Muscle layer of colon (tissue), 2 donors: ENCODE results near the gene CEP350.

Experiments used
- H3K27ac ChIP-seq: one replicate; pipeline ENCODE4 v1.7.0; 2013; ENCODE audit warnings: low read depth, mild to moderate bottlenecking, low read length, moderate library complexity
- H3K27me3 ChIP-seq, 2 donors: one replicate each; pipeline ENCODE4 v1.7.0; 2013; ENCODE audit warnings: low read length in 2 of 2, mild to moderate bottlenecking in 2 of 2; ENCODE audit not compliant: insufficient read depth in 2 of 2, control insufficient read depth in 1 of 2
- H3K36me3 ChIP-seq: one replicate; pipeline ENCODE4 v1.7.0; 2013; ENCODE audit warnings: mild to moderate bottlenecking, low read length; ENCODE audit not compliant: insufficient read depth
- H3K4me1 ChIP-seq: one replicate; pipeline ENCODE4 v1.7.0; 2013; ENCODE audit warnings: mild to moderate bottlenecking, low read length; ENCODE audit not compliant: insufficient read depth
- H3K4me3 ChIP-seq, 2 donors: one replicate each; pipeline ENCODE4 v1.7.0; 2013; ENCODE audit warnings: low read length in 2 of 2, low read depth in 1 of 2, mild to moderate bottlenecking in 1 of 2, moderate library complexity in 1 of 2
- H3K9ac ChIP-seq: one replicate; pipeline ENCODE4 v1.7.0; 2013; ENCODE audit warnings: low read length
- H3K9me3 ChIP-seq: one replicate; pipeline ENCODE4 v1.7.0; 2013; ENCODE audit warnings: mild to moderate bottlenecking, low read length
- donor health status: abdominal sarcoma.
- donor health status: Adenocarcinoma of cecum.

Gene CEP350

GRCh38 chr1:179925922-179926849, 28.4 kb upstream of the CEP350 start:
- Histone ChIP-seq H3K27ac (no peak overlapping the region), H3K9me3 (no peaks in the 10 kb centered on the region), H3K36me3 (peaks cover 5% of the 10 kb centered on the region), H3K9ac (no peak overlapping the region), H3K4me1 (no peaks in the 10 kb centered on the region), H3K4me3 (no peak overlapping the region), H3K27me3 (no peaks in the 10 kb centered on the region)

GRCh38 chr1:179926850-179927205, 27.8 kb upstream of the CEP350 start:
- Histone ChIP-seq H3K27ac (no peak overlapping the region), H3K36me3 (no peaks in the 10 kb centered on the region), H3K27me3 (no peaks in the 10 kb centered on the region), H3K9me3 (no peaks in the 10 kb centered on the region), H3K4me3 (no peak overlapping the region), H3K9ac (no peak overlapping the region), H3K4me1 (no peaks in the 10 kb centered on the region)

- no peaks in the 10 kb centered on the region for H3K27me3 ChIP-seq
- no peaks in the 10 kb centered on the region for H3K9me3 ChIP-seq
- no peaks in the 10 kb centered on the region for H3K4me1 ChIP-seq
- H3K36me3 ChIP-seq, result no peaks in the 10 kb centered on the region
- no peak overlapping the region for H3K27ac ChIP-seq
- no peak overlapping the region for H3K4me3 ChIP-seq
- no peak overlapping the region for H3K9ac ChIP-seq
Measured at GRCh38 chr1:179929955-179930798, 24.4 kb upstream of the CEP350 start.

GRCh38 chr1:179930867-179931266, 23.7 kb upstream of the CEP350 start:
- Histone ChIP-seq H3K9ac (no peak overlapping the region), H3K36me3 (no peaks in the 10 kb centered on the region), H3K9me3 (no peaks in the 10 kb centered on the region), H3K27ac (no peak overlapping the region), H3K4me3 (no peak overlapping the region), H3K27me3 (no peaks in the 10 kb centered on the region), H3K4me1 (no peaks in the 10 kb centered on the region)

- Histone ChIP-seq H3K27ac (no peak overlapping the region), H3K27me3 (no peaks in the 10 kb centered on the region), H3K9me3 (no peaks in the 10 kb centered on the region), H3K4me1 (no peaks in the 10 kb centered on the region), H3K36me3 (no peaks in the 10 kb centered on the region), H3K9ac (no peak overlapping the region), H3K4me3 (no peak overlapping the region)
Measured at GRCh38 chr1:179933219-179933618, 21.4 kb upstream of the CEP350 start.

- Histone ChIP-seq H3K4me3 (no peak overlapping the region), H3K4me1 (no peaks in the 10 kb centered on the region), H3K27me3 (no peaks in the 10 kb centered on the region), H3K36me3 (no peaks in the 10 kb centered on the region), H3K27ac (no peak overlapping the region), H3K9ac (no peak overlapping the region), H3K9me3 (no peaks in the 10 kb centered on the region)
Measured at GRCh38 chr1:179935909-179936496, 18.6 kb upstream of the CEP350 start.

- no peaks in the 10 kb centered on the region for H3K4me1 ChIP-seq
- no peak overlapping the region for H3K9ac ChIP-seq
- no peak overlapping the region for H3K4me3 ChIP-seq
- no peaks in the 10 kb centered on the region for H3K36me3 ChIP-seq
- no peaks in the 10 kb centered on the region for H3K27me3 ChIP-seq
- H3K27ac ChIP-seq, result no peak overlapping the region
- no peaks in the 10 kb centered on the region for H3K9me3 ChIP-seq
Measured at GRCh38 chr1:179937668-179938254, 16.8 kb upstream of the CEP350 start.

- Histone ChIP-seq H3K27ac (no peak overlapping the region), H3K9me3 (no peaks in the 10 kb centered on the region), H3K4me3 (no peak overlapping the region), H3K4me1 (no peaks in the 10 kb centered on the region), H3K27me3 (no peaks in the 10 kb centered on the region), H3K36me3 (no peaks in the 10 kb centered on the region), H3K9ac (no peak overlapping the region)
Measured at GRCh38 chr1:179938752-179939151, 15.9 kb upstream of the CEP350 start.

GRCh38 chr1:179939941-179940340, 14.7 kb upstream of the CEP350 start:
- H3K27me3 ChIP-seq, result no peaks in the 10 kb centered on the region
- no peaks in the 10 kb centered on the region for H3K36me3 ChIP-seq
- no peaks in the 10 kb centered on the region for H3K9me3 ChIP-seq
- no peak overlapping the region for H3K27ac ChIP-seq
- no peak overlapping the region for H3K4me3 ChIP-seq
- H3K9ac ChIP-seq, result no peak overlapping the region
- H3K4me1 ChIP-seq, result no peaks in the 10 kb centered on the region

GRCh38 chr1:179941454-179941853, 13.2 kb upstream of the CEP350 start:
- no peaks in the 10 kb centered on the region for H3K36me3 ChIP-seq
- no peaks in the 10 kb centered on the region for H3K4me1 ChIP-seq
- H3K27me3 ChIP-seq, result no peaks in the 10 kb centered on the region
- no peaks in the 10 kb centered on the region for H3K9me3 ChIP-seq
- no peak overlapping the region for H3K9ac ChIP-seq
- no peak overlapping the region for H3K27ac ChIP-seq
- H3K4me3 ChIP-seq, result no peak overlapping the region

- no peak overlapping the region for H3K4me3 ChIP-seq
Measured at GRCh38 chr1:179950651-179951050, 4.0 kb upstream of the CEP350 start.

More at GRCh38 chr1:179950651-179951050, 4.0 kb upstream of the CEP350 start:
- no peaks in the 10 kb centered on the region for H3K9me3 ChIP-seq
- no peaks in the 10 kb centered on the region for H3K36me3 ChIP-seq
- H3K9ac ChIP-seq, result no peak overlapping the region
- no peaks in the 10 kb centered on the region for H3K27me3 ChIP-seq
- H3K4me1 ChIP-seq, result peaks cover 4% of the 10 kb centered on the region
- no peak overlapping the region for H3K27ac ChIP-seq
